Activated CD8-positive, alpha-beta memory T cell treated with anti-CD3 and anti-CD28 coated beads, Interleukin-2, amount 50 U/mL, for 4 hours (primary cell): ENCODE measurements around the gene MAN2B1.
A peak's percentile ranks its signal among the peaks of the same experiment; 100 is the strongest.
"Not testable (repeated sequence)": the region's sequence is repeated elsewhere in the genome, so short reads cannot be mapped to it uniquely, and the experiment has no call there.

ENCODE experiments used
- DNase-seq: peaks from one replicate; pipeline ENCODE4 v3.0.0-alpha.2; 2020

Gene MAN2B1

DNA sequence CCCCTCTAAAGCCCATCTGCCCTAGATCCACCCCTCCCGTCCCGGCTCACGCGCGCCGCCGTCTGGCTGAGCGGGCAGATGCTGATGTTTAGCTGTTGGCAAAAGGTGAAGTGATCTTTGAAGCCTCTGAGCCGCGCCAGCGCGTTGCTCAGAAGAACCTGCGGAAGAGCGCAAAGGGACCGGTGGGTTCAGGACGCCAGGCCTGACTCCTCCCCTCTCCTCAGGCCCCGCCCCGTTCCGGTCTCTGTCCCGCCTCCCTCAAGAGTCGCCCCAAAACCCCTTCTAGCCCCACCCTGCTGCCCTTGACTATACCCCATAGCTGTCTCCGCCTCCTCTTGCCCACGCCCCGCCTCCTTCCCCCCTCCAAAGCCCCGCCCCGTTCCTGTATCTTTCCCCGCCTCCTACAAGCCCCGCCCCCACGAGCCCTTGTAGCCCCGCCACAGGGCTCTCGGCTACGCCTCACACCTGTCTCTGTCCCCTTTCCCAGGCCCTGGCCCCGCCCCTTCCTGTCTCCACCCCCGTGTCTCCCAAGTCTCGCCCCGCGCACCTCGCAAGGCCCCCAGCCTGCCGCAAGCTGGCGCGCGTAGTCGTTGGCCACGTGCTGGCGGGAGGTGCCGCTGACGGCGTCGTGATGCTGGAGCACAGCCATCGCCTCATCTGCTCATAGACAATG, 9.5 kb downstream of the MAN2B1 start:
- no peak for DNase-seq

DNA sequence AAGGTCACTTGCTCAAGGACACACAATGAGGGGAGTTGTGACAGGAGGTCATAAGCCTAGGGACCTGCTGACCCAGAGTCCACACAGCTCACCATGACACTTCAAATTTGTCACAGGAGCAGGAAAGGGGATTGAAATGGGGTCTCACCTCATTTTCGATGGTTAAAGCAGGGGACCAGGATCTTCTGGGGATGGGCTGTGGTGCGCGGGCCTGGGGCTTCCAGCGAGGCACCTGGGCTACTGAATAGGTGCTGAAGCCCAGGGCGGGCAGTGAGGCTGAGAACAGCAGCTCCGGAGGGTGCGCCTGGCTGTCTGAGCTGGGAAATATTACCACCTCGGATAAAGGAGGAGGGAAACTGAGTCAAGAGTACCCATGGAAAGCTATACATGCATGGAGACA, 11.0 kb downstream of the MAN2B1 start:
- no peak for DNase-seq

DNA sequence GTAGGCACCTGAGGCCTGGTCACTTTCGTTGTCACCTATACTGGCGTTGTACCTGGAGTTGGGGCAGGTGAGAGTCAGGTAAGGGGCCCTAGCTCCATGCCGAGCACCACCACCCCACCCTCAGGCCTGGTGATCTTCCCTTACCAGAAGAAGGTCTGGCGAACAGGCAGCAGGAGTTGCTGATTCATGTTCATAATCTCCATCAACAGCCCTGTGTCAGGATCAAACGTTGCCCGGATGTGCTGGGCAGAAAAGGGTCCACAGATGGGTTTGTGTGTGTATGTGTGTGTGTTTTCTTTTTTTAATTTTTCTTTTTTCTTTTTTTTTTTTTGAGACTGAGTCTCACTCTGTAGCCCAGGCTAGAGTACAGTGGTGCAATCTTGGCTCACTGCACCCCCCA, 14.3 kb downstream of the MAN2B1 start:
- no peak for DNase-seq

DNA sequence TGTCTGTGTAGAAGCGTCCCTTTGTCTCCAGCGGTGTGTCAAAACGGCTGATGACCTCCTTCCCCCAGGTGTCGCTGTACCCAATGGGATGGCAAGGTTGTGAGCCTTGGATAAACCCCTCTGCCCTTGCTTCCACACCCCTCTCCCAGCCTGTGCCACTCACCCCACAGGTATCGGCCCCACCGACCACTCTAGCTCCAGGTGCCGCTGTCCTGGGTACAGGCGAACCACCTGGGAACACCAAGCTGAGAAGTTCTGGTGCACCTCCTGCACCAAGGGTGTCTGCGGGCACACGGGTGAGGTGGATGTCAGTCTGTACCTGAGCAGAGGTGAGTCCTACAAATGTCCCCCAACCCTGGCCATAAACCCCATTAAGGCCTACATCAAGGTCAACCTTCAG, 16.6 kb downstream of the MAN2B1 start:
- no peak for DNase-seq

DNA sequence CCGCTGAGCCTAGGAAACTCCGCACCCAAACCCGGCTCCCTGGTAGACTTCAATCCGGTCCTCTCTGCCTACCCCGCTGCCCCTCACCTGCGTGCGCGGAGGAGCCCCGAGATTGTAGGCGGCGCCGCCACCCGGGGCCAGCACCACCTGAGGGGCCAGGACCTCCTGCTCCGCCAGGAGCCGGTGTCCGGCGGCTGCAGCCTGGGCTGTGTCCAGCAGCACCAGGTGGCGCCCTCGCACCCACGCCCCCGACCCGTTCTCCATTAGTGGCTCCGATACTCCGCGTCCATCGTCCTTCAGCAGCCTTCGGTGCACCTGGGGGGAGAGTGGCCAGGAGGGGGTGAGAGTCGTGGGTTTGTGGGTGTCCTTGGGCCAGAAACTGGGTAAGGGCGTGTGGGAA, 18.5 kb downstream of the MAN2B1 start:
- DNase-seq = no peak

DNA sequence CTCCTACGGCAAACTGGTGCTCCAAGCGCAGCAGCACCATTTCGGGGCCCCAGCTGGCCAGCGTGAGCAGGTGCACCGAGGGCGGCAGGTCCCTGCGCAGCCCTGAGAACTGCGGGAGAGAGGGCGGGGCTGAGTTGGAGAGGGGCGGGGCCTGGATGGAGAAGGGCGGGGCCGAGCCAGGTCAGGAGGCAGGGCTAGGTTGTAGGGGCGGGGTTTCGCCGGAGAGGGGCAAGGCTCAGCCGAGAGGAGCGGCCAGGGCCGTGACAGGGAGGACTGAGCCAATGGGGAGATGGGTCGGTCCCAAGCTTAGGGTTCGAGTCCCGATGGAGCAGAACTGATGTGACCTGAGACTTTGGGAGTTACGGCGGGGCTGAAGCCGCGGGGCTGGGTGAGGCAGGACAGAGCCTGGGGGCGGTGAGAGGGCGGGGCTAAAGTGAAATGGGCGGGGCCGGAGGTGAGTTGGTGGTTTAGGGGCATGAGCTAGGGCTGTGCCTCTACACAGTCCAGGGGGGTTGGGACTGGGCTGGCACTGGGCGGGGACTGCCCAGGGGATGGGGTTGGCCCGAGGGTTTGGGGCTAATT, 19.0 kb downstream of the MAN2B1 start:
- no peak for DNase-seq

DNA sequence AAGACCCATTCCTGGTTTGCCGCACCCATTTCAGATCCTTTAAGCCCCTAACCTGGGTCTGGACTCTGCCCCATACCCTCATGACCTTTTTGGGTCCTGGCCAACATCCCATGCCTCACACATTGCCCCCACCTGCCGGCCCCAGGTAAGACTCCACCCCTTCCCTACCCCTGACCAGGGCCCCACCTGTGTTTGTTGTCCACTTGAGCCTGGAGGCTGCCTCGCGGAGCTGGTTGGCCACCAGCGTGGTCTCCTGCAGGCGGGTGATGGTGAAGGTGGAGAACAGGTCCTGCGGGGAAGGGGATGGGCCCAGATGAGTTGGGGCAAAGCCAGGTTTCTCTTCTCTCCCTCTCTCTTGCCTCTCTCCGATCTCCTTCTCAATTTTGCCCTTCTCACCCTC, 19.5 kb downstream of the MAN2B1 start:
- DNase-seq = no peak

DNA sequence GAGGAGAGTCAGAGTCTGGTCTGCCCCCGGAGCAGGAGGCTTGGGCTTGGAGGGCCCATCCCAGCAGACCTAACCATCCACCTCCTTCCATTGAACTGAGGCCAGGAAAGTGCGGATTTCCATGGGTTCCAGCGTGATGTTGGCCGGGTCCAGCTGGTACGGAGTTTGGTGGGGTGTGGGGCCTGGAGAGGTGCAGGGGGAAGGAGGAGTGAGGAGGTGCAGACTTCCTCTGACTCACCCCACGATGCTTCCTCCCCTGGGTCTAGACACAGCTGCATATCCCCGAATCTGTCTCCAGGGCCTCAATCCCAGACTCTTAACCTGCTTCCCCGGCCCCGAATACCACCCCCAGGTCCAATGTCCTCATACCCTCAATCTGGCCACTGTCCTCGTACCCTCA, 20.0 kb downstream of the MAN2B1 start:
- no peak for DNase-seq

DNA sequence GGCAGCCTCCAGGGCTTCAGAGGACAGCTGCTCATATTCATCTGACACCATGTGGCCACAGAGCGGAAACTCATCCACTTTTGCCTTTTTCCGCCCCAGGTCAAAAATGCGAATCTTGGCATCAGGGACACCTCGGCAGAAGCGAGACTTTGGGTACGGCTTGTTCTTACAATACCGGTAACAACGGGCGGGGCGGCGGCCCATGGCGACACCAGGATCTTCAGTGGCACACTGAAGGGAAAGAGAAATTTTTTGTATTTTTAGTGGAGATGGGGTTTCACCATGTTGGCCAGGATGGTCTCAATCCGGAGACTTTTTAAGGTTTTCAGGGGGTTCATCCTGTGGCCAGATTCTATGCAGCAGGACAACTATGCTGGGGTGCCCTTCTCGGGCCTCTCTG, 22.8 kb downstream of the MAN2B1 start:
- not testable (repeated sequence) for DNase-seq

DNA sequence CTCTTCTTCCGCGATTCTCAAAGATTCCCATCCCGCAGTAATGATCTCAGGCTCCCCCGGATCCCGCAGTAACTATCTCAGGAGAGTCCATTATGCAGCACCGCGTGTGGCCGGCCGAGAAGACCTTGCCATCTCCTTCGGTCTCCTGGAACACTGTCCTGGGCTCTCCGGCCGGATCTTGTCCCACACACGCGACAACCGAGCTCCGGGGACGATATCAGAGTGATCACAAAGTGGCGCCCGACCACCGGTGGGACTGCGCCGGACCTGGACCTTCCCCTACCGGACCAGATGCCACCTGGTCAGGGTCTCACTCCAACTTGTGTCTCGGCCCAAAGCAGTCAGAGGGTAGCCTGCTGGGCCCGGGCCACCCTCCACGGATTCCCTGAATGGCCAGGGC, 24.0 kb downstream of the MAN2B1 start:
- no peak for DNase-seq

DNA sequence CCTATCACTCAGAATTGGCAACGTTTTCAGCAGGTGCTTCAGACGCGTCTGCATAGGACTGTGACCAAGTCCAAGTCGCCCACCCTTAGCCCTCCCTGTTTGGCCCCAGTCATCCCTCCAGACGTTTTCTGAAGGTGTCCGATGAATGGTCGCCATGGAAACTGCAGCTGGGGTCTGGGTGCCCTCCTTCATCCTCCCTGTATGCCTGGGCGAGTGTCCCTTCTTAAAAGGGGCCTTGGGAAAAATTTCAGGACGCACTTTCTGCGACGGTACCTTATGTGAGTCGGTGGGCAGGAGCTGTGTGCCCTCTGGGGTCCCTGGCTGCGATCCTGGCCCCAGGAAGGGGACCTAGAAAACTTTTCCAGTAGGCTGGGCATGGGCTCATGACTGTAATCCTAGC, 25.1 kb downstream of the MAN2B1 start:
- DNase-seq = no peak

DNA sequence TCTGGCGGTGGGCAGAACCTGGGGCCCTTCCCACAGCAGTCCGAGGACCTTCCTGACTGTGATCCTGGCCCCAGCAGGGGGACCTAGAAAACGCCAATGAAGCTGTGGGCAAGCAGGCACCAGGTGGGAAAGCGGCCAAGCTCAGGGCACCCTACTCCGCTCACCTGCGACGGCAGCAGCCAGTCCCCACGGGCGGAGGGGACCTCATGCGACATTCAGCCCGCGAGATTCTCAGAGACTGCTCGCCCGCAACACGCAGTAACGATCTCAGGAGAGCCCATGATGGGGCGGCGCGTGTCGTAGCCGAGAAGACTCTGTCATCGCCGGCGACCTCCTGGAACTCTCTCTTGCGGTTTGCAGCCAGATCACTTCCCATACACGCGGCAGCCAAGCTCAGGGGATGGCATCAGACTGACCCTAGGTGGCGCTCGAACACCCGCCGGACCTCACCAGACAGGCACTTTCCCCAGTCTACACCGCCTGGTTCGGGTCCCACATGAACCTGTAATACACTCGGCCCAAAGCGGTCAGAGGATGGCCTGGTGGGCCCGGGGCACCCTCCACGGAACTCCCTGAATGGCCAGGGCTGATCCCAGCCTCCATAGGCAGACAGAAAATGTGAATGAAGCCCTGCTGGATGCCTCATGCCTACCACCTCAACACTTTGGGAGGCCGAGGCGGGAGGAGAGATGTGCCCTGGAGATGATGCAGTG, 26.5 kb downstream of the MAN2B1 start:
- DNase-seq = peak; percentile 86

DNA sequence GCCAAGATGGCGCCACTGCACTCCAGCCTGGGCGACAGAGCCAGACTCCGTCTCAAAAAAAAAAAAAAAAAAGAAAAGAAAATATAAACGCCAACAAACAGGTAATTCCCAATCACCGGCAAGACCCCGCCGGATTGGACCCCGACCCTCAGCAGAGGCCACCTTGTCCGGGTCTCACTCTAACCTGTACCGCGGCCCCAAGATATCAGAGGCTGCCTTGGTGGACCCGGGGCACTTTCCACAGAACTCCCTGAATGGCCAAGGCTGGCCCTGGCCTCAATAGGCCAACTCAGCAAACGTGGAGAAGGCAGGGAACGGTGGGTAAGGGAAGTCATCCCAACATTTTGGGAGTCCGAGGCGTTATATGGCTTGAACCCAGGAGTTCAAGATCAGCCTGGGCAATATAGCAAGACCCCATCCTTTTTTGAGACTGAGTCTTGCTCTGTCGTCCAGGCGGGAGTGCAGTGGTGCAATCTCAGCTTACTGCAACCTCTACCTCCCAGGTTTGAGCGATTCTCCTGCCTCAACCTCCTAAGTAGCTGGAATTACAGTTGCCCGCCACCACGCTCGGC, 27.8 kb downstream of the MAN2B1 start:
- no peak for DNase-seq

DNA sequence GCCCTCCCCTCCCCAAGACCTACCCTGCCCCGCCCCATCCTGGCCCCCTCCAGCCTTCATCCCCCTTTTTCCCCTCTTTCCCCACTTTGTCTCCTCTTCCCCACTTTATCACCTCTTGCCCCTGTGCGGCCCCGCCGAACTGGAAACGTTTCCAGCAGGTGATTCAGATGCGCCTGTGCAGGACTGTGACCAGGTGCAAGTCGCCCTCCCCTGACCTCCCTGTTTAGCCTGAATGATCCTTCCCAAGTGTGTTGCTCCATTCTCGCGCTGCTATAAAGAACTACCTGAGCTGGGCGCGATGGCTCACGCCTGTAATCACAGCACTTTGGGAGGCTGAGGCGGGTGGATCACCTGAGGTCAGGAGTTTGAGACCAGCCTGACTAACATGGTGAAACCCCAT, 29.9 kb downstream of the MAN2B1 start:
- no peak for DNase-seq

DNA sequence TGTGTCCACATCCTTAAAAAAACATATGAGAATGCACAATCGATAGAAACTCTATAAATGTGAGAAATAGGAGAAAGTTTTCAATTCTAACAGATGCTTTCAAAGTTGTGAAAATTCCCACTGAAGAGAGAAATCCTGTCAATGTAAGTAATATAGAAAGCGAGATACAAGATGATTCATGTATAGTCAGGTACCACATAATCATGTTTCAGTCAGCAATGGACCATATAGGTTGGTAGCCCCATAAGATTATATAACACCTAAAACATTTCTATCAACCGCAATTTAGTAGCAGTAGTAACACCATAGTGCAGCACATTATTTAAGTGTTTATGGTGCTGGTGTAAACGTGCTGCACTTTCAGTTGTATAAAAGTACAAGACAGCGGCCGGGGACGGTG, 37.3 kb downstream of the MAN2B1 start:
- no peak for DNase-seq

DNA sequence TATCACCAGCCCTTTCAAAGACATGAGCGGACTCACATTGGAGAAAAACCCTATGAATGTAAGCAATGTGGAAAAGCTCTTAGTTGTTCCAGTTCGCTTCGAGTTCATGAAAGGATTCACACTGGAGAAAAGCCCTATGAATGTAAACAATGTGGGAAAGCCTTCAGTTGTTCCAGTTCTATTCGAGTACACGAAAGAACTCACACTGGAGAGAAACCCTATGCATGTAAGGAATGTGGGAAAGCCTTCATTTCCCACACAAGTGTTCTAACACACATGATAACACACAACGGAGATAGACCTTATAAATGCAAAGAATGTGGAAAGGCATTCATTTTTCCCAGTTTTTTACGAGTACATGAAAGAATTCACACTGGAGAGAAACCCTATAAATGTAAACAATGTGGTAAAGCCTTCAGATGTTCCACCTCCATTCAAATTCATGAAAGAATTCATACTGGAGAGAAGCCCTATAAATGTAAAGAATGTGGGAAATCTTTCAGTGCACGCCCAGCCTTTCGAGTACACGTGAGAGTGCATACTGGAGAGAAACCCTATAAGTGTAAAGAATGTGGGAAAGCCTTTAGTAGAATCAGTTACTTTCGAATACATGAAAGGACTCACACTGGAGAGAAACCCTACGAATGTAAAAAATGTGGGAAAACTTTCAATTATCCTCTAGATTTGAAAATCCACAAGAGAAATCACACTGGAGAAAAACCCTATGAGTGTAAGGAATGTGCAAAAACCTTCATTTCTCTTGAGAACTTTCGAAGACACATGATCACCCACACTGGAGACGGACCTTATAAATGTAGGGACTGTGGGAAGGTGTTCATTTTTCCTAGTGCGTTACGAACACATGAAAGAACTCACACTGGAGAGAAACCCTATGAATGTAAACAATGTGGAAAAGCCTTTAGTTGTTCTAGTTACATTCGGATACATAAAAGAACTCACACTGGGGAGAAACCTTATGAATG, 38.2 kb downstream of the MAN2B1 start:
- no peak for DNase-seq

DNA sequence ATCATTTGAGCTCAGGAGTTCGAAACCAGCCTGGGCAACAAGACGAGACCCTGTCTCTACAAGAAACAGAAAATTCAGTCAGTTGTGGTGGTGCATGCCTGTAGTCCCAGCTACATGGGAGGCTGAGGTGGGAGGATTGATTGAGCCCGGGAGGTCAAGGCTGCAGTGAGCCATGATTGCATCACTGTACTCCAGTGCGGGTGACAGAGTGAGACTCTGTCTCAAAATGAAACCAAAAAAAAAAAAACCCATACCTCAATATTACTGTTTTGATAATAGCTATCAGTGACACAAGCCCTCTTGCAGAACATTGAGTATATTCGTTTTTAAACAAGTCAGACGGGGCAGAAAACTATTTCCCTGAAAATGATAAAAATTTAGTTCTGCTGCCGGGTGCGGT, 39.6 kb downstream of the MAN2B1 start:
- DNase-seq = no peak

DNA sequence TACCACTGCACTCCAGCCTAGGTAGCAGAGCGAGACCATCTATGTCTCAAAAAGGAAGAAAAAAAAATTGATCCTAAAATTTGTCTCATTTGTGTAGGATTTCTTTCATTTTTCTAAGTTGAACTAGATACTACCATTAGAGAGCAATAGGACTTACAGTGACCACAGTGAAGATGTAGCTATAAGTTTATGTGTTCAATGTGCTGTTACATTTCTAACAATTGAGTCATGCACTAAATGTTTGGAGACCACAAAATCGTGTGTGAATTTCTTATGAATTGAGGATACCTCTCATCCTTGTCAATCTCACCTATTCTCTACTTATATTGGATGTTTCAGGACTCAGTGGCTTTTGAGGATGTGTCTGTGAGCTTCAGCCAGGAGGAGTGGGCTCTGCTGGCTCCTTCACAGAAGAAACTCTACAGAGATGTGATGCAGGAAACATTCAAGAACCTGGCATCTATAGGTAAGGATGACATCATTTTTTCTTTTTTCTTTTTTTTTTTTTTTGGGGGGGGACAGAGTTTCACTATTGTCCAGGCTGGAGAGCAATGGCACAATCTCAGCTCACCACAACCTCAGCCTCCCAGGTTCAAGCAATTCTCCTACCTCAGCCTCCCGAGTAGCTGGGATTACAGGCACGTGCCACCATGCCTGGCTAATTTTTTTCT, 43.0 kb downstream of the MAN2B1 start:
- no peak for DNase-seq

DNA sequence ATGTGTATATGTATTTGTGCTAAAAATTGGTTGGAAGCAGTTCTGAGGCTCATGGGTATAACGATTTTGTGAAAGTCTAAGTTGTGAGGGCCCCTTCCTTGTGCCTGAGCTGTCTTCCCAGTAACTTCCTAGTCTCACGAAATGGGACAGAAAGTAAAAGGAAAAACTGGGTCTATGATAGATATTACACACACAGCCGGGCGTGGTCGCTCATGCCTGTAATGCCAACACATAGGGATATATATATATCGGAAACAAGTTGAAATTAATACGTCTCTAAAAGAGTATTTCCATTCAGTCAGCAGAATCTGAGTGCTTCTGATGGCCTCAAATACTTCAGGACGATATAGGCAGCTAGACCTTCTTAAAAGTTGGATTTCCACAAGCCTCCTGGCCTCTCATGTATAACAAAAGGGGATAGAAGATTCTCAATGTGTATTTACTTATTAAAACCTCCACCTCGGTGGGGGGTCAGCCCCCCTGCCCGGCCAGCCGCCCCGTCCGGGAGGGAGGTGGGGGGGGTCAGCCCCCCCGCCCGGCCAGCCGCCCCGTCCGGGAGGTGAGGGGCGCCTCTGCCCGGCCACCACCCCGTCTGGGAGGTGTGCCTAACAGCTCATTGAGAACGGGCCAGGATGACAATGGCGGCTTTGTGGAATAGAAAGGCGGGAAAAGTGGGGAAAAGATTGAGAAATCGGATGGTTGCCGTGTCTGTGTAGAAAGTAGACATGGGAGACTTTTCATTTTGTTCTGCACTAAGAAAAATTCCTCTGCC, 45.1 kb downstream of the MAN2B1 start:
- DNase-seq = not testable (repeated sequence)

DNA sequence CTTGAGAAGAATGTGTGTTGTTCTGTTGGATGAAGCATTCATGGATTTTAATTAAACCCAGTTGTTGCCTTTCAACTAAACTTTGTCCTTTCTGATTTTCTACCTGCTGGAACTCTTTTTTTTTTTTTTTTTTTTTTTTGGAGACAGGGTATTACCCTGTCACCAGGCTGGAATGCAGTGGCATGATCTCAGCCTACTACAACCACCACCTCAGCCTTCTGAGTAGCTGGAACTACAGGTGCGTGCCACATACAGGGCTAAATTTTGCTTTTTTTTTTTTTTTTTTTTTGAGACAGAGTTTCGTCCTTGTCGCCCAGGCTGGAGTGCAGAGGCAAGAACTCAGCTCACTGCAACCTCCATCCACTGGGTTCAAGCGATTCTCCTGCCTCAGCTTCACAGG, 48.9 kb downstream of the MAN2B1 start:
- no peak for DNase-seq

DNA sequence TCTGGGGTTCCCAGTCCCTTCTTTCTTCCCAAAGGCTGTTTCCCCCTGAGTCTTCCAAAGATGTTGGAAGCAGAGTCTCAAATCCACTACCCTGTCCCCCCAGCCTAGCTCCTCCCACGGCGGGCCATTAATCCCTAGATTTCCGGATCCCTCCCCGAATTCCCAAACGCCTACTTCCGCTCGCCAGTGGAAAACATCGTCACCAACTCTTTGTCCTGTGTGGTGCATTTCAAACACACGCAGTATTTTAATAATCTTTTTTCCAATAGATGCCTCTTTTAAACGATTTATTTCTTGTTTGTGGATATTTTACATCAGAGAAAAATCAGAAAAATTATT, 55.2 kb downstream of the MAN2B1 start:
- no peak for DNase-seq
